Measurements from ENCODE around the gene ASH1L.
A peak's percentile ranks its signal among the peaks of the same experiment; 100 is the strongest.
"Not testable (repeated sequence)": the region's sequence is repeated elsewhere in the genome, so short reads cannot be mapped to it uniquely, and the experiment has no call there.

ASH1L gene

GRCh38 chr1:155583846-155584245, 21.2 kb upstream of the ASH1L start:
- not testable (repeated sequence) for H3K4me1 ChIP-seq (ENCODE audit: insufficient read depth, low read length); H3K4me3 ChIP-seq (ENCODE audit: low read length); H3K27me3 ChIP-seq (ENCODE audit: insufficient read depth, low read length); H3K9me3 ChIP-seq (ENCODE audit: low read length); H3K36me3 ChIP-seq (ENCODE audit: insufficient read depth, low read length); H2AFZ ChIP-seq (ENCODE audit: low read depth, low read length)

DNA sequence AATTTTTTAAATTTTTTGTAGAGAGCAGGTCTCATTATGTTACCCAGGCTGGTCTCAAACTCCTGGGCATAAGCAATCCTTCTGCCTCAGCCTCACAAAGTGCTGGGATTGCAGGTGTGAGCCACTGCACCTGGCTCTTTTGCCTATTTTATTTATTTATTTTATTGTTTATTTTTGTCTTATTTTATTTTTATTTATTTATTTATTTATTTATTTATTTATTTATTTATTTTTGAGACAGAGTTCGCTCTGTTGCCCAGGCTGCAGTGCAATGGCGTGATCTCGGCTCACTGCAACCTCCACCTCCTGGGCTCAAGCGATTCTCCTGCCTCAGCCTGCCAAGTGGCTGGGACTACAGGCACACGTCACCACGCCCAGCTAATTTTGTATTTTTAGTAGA, 13.0 kb upstream of the ASH1L start:
- H3K4me3 ChIP-seq (ENCODE audit: low read length); H3K9me3 ChIP-seq (ENCODE audit: low read length): not testable (repeated sequence)

DNA sequence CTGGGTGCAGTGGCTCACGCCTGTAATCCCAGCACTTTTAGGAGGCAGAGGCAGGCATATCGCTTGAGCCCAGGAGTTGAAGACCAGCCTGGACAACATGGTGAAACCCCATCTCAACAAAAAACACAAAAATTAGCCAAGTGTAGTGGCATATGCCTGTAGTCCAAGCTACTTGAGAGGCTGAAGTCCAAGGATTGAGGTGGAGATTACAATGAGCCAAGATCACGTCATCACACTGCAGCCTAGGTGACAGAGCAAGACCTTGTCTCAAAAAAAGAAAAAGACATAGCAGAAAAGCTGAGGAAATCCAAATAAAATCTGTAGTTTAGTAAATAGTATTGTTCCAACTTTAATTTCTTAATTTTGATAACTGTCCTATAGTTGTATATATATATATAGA, 11.5 kb upstream of the ASH1L start:
- no peaks in the 10 kb centered on the region for H3K4me1 ChIP-seq (ENCODE audit: insufficient read depth, low read length)

More for the DNA sequence above, 13.0 kb upstream of the ASH1L start:
- not testable (repeated sequence) for H3K27me3 ChIP-seq (ENCODE audit: insufficient read depth, low read length); H2AFZ ChIP-seq (ENCODE audit: low read depth, low read length); H3K36me3 ChIP-seq (ENCODE audit: insufficient read depth, low read length); H3K4me1 ChIP-seq (ENCODE audit: insufficient read depth, low read length)

GRCh38 chr1:155570593-155570990, 8.0 kb upstream of the ASH1L start:
- Histone ChIP-seq H2AFZ (ENCODE audit: low read depth, low read length) (no peak overlapping the region), H3K36me3 (ENCODE audit: insufficient read depth, low read length) (peaks cover 29% of the 10 kb centered on the region), H3K9me3 (ENCODE audit: low read length) (peaks cover 4% of the 10 kb centered on the region), H3K27me3 (ENCODE audit: insufficient read depth, low read length) (no peaks in the 10 kb centered on the region), H3K4me1 (ENCODE audit: insufficient read depth, low read length) (no peaks in the 10 kb centered on the region), H3K4me3 (ENCODE audit: low read length) (no peak overlapping the region)

More for the DNA sequence above, 11.5 kb upstream of the ASH1L start:
- Histone ChIP-seq H2AFZ (ENCODE audit: low read depth, low read length) (no peak overlapping the region), H3K36me3 (ENCODE audit: insufficient read depth, low read length) (peaks cover 18% of the 10 kb centered on the region), H3K9me3 (ENCODE audit: low read length) (peaks cover 4% of the 10 kb centered on the region), H3K27me3 (ENCODE audit: insufficient read depth, low read length) (no peaks in the 10 kb centered on the region), H3K4me3 (ENCODE audit: low read length) (no peak overlapping the region)

DNA sequence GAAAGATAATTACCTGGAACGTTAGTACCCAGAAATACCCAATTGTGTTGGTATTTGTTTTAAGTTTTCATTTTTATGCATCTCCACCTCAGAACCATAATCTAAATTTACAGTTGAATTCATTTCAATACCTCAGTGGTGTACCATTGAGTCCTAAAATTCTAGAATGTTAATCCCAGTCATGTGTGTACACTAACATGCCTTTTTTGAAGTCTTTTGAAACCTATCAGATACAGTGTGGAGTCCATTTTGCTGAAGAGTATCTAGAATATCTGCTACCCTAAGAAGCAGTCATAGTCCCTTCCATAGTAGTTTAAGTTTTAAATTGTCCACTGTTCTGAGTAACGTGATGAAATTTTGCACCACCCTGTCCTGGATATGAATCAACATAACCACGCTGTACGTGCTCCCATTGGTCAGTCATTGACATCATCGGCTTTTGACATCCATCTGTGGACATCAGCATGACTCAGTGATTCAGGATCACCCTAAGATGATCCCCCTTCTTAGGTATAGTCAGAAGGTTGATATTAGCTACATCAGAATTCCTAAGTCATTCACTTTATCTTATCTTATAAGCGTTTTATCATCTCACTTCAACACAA, 7.5 kb upstream of the ASH1L start:
- no peak overlapping the region for H2AFZ ChIP-seq (ENCODE audit: low read depth, low read length)
- no peak overlapping the region for H3K4me3 ChIP-seq (ENCODE audit: low read length)
- H3K4me1 ChIP-seq (ENCODE audit: insufficient read depth, low read length), result no peaks in the 10 kb centered on the region
- peaks cover 33% of the 10 kb centered on the region for H3K36me3 ChIP-seq (ENCODE audit: insufficient read depth, low read length)
- H3K27me3 ChIP-seq (ENCODE audit: insufficient read depth, low read length), result no peaks in the 10 kb centered on the region
- peaks cover 7% of the 10 kb centered on the region for H3K9me3 ChIP-seq (ENCODE audit: low read length)

GRCh38 chr1:155563377-155564022, 897 bp upstream of the ASH1L start:
- H2AFZ ChIP-seq (ENCODE audit: low read depth, low read length), result peak overlapping the region; percentile 24
- peaks cover 16% of the 10 kb centered on the region for H3K36me3 ChIP-seq (ENCODE audit: insufficient read depth, low read length)
- peak overlapping the region; percentile 80 for H3K4me3 ChIP-seq (ENCODE audit: low read length)
- H3K27me3 ChIP-seq (ENCODE audit: insufficient read depth, low read length); H3K9me3 ChIP-seq (ENCODE audit: low read length): not testable (repeated sequence)
- peaks cover 20% of the 10 kb centered on the region for H3K4me1 ChIP-seq (ENCODE audit: insufficient read depth, low read length)

DNA sequence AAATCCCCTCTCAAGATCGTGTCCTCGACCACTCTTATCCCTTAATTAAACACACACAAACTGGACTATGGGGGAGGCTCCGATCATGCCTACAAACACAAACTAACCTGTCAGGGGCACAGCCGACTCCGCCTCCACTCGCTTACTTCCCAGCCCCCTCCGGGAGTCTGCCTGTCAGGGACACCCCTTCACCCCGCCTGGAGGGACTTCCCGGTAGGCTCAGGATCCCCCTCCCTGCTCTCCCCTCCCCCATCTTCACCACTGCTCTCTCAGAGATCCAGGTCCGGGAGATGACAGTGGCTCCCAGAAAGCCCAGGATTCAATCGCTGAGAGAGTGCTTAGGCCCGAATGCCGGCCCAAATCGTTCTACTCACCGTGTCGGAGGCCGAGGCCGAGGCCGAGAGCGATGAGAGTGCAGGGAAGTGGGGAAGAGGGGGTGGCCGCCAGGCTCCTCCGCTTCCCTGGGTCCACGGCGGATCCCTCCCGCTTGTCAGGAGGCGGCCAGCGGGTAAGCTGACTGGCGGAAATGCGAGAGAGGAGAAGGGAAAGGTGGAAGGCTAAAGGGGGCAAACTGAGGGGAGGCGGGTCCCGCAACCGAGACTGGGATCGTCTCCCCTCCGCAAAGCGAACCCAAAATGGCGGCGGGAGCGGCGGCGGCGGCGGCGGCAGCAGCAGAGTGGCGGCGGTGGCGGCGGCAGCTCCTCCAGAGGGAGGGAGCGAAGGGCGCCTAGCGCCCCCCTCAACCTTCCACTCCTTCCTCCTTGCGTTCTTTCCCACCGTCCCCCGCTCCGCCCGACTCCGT, 623 bp downstream of the ASH1L start:
- Histone ChIP-seq H3K4me3 (ENCODE audit: low read length) (peak overlapping the region; percentile 80), H2AFZ (ENCODE audit: low read depth, low read length) (peak overlapping the region; percentile 61), H3K36me3 (ENCODE audit: insufficient read depth, low read length) (peaks cover 13% of the 10 kb centered on the region), H3K4me1 (ENCODE audit: insufficient read depth, low read length) (peaks cover 20% of the 10 kb centered on the region)
- H3K9me3 ChIP-seq (ENCODE audit: low read length); H3K27me3 ChIP-seq (ENCODE audit: insufficient read depth, low read length): not testable (repeated sequence)

DNA sequence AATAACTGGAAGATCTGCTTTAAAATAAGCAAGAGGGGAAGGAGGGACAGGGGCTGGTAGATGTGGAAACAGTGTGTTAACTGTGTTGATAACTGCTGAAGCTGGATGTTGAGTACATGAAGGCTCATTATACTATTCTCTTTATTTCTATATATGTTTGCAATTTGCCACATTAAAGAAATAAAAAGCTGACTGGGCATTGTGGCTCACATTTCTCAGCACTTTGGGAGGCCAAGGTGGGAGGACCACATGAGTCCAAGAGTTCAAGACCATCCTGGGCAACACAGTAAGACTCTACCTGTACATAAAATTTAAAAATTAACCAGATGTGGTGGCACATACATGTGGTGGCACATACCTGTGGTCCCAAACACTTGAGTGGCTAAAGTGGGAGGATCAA, 6.7 kb downstream of the ASH1L start:
- Histone ChIP-seq H3K4me1 (ENCODE audit: insufficient read depth, low read length) (peaks cover 15% of the 10 kb centered on the region), H3K27me3 (ENCODE audit: insufficient read depth, low read length) (no peaks in the 10 kb centered on the region), H2AFZ (ENCODE audit: low read depth, low read length) (no peak overlapping the region), H3K36me3 (ENCODE audit: insufficient read depth, low read length) (peaks cover 9% of the 10 kb centered on the region), H3K9me3 (ENCODE audit: low read length) (no peaks in the 10 kb centered on the region), H3K4me3 (ENCODE audit: low read length) (no peak overlapping the region)

DNA sequence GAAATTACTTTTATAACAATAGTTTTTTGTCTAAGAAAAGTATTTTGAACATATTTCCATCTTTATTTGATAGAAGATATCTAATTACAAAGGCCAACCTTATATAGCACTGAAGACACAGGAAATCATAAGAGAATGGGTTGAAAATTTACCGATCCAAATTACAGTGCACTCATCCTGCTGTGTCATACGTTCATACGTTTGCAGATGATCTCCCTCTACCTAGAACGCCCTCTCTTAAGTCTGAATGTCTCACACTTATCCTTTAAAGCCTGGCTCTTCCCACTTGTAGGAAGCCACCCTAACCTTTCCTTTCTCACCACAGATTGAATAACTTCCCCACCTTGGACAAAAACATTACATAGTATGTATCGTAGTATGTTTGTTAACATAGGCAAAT, 9.3 kb downstream of the ASH1L start:
- H3K9me3 ChIP-seq (ENCODE audit: low read length), result peaks cover 8% of the 10 kb centered on the region
- H3K27me3 ChIP-seq (ENCODE audit: insufficient read depth, low read length), result no peaks in the 10 kb centered on the region
- no peak overlapping the region for H2AFZ ChIP-seq (ENCODE audit: low read depth, low read length)
- H3K4me3 ChIP-seq (ENCODE audit: low read length), result no peak overlapping the region
- H3K36me3 ChIP-seq (ENCODE audit: insufficient read depth, low read length), result peaks cover 9% of the 10 kb centered on the region
- H3K4me1 ChIP-seq (ENCODE audit: insufficient read depth, low read length), result no peaks in the 10 kb centered on the region

DNA sequence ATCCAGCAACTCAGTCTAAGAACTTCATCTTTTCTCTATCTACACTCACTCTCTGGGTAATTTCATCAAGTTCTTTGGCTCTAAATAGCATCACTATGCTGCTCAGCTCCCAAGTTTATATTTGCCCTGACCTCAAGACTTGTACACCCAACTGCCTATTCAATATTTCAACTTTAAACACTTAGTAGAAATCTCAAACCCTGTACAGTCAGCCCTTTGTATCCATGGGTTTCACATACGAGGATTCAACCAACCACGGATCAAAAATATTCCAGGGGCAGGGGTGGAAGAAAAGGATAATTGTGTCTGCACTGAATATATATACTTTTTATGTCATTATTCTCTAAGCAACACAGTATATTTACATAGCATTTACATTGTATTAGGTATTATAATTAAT, 13.9 kb downstream of the ASH1L start:
- Histone ChIP-seq H3K36me3 (ENCODE audit: insufficient read depth, low read length) (peaks cover 2% of the 10 kb centered on the region), H3K9me3 (ENCODE audit: low read length) (peaks cover 8% of the 10 kb centered on the region), H2AFZ (ENCODE audit: low read depth, low read length) (no peak overlapping the region), H3K27me3 (ENCODE audit: insufficient read depth, low read length) (no peaks in the 10 kb centered on the region), H3K4me3 (ENCODE audit: low read length) (no peak overlapping the region), H3K4me1 (ENCODE audit: insufficient read depth, low read length) (no peaks in the 10 kb centered on the region)

DNA sequence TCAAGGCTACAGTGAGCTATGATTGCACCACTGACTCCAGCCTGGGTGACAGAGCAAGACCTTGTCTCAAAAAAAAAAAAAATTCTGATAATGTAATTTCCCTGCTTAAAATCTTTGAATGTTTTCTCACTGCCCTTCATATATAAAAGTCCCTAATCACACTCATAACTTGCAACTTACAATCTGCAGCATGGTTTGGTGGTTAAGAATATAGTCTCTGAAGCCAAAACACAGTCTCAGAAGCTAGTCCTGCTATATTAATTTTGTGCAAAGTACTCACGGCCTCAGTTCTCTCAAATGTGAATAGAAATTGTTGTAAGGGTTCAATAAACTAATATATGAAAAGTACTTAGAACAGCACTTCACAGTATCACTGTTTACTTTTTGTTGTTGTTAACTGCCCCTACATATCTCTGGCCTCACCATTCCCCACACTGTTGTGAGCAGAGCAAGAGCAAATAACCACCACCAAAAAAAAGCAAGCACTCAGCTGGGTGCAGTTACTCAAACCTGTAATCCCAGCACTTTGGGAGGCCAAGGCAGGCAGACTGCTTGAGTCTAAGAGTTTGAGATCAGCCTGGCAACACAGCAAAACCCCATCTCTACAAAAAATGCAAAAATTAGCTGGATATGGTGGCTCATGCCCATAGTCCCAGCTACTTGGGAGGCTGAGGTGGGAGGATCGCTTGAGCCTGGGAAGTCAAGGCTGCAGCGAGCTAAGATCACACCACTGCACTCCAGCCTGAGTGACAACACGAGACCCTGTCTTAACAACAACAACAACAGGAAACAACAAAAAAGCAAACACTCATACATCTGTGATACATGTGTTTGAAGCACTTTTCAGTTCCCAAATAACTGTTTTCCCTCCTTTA, 22.4 kb downstream of the ASH1L start:
- H3K27me3 ChIP-seq (ENCODE audit: insufficient read depth, low read length), result no peaks in the 10 kb centered on the region
- H3K9me3 ChIP-seq (ENCODE audit: low read length), result no peaks in the 10 kb centered on the region
- no peak overlapping the region for H2AFZ ChIP-seq (ENCODE audit: low read depth, low read length)
- no peak overlapping the region for H3K4me3 ChIP-seq (ENCODE audit: low read length)
- no peaks in the 10 kb centered on the region for H3K4me1 ChIP-seq (ENCODE audit: insufficient read depth, low read length)
- no peaks in the 10 kb centered on the region for H3K36me3 ChIP-seq (ENCODE audit: insufficient read depth, low read length)

- no peaks in the 10 kb centered on the region for H3K4me1 ChIP-seq (ENCODE audit: insufficient read depth, low read length)
- no peaks in the 10 kb centered on the region for H3K36me3 ChIP-seq (ENCODE audit: insufficient read depth, low read length)
- H3K9me3 ChIP-seq (ENCODE audit: low read length), result no peaks in the 10 kb centered on the region
- H3K4me3 ChIP-seq (ENCODE audit: low read length), result no peak overlapping the region
- H2AFZ ChIP-seq (ENCODE audit: low read depth, low read length), result no peak overlapping the region
- no peaks in the 10 kb centered on the region for H3K27me3 ChIP-seq (ENCODE audit: insufficient read depth, low read length)
Observed at GRCh38 chr1:155537193-155537592, 25.4 kb downstream of the ASH1L start.

- H2AFZ ChIP-seq (ENCODE audit: low read depth, low read length), result no peak overlapping the region
- H3K36me3 ChIP-seq (ENCODE audit: insufficient read depth, low read length), result no peaks in the 10 kb centered on the region
- no peaks in the 10 kb centered on the region for H3K4me1 ChIP-seq (ENCODE audit: insufficient read depth, low read length)
- H3K4me3 ChIP-seq (ENCODE audit: low read length), result no peak overlapping the region
- H3K9me3 ChIP-seq (ENCODE audit: low read length), result no peaks in the 10 kb centered on the region
- H3K27me3 ChIP-seq (ENCODE audit: insufficient read depth, low read length), result no peaks in the 10 kb centered on the region
Observed at GRCh38 chr1:155531624-155532023, 31.0 kb downstream of the ASH1L start.
